NCI-H345 (cell line): ENCODE data around the gene CLBA1.

ENCODE experiments used
- DNase-seq: peaks from one replicate; lab custom pipeline; 2025; lab: John Stamatoyannopoulos, UW

CLBA1 gene

DNA sequence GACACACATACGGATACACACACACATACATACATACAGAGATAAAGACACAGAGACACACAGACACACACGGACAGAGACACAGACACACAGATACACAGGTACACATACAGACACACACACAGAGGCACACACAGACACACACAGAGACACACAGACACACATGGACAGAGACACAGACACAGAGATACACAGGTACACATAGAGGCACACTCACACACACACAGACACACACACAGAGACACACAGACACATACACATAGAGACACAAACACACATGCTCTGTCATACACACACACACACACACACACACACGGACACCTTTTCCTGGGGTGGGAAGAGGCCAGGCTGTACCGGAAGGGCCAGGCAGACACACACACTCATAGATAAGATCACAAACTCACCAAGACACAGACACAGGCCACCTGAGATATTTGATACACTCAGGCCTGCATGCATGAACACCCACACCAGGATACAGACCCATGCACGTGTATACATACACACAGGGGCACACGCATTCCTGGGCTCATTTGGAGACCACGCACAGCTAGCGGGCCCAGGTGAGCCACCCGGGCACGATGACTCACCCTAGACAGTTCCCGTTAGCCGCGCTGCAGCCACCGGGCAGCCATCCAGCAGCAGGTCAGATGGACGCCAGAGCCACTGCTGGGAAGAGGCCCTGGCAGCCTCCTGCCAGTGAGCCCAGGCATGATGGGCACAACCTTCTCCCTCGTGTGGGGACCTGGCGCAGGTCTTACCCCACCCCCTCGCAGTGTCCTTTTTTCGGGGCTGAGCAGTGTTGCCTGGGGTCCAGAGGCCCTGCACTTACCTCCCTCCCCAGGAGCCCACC, 5.6 kb upstream of the CLBA1 start:
- DNase-seq = no peak

DNA sequence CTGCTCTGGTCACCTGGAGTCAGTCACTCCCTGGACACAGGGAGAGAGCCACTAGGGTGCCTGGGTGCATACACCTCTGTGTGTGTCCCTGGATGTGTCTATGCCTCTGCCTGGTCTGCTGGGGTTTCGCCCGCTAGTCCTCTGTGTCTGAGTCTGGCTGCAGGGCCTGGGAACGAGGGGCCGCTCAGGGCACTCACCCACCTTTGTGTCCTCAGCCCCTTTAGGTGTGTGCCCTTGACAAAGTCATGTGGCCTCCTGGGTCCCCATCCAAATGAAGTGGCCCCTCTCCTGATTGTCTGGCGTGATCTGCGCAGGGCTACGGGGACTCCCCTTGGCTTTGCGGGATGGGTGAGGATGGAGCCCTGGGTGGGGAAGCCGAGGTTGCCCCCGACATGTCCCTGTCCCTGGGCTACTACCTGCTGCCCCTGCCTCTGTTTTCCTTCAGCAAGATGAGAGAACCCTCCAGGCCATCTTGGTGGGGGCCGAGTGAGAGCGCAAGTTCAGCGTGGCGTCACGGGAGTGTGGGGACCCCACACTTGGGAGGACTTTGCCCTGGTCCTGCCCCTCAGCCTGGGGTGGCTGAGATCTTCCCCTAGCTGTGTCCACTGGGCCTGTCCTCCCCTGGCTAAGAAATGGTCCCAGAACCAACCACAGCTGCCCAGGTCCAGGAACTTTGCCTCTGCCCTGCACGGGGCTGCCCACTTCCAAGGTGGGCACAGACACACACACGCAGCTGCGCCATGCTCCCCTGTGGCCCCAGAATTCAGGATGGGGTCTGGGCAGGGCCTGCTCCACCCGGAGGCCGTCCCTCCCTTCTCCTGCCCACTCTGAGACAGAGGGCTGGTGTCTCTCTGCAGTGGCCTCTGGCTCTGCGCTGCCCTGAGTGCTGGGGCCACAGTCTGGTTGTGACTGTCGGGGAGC, 4.7 kb upstream of the CLBA1 start:
- DNase-seq = no peak

DNA sequence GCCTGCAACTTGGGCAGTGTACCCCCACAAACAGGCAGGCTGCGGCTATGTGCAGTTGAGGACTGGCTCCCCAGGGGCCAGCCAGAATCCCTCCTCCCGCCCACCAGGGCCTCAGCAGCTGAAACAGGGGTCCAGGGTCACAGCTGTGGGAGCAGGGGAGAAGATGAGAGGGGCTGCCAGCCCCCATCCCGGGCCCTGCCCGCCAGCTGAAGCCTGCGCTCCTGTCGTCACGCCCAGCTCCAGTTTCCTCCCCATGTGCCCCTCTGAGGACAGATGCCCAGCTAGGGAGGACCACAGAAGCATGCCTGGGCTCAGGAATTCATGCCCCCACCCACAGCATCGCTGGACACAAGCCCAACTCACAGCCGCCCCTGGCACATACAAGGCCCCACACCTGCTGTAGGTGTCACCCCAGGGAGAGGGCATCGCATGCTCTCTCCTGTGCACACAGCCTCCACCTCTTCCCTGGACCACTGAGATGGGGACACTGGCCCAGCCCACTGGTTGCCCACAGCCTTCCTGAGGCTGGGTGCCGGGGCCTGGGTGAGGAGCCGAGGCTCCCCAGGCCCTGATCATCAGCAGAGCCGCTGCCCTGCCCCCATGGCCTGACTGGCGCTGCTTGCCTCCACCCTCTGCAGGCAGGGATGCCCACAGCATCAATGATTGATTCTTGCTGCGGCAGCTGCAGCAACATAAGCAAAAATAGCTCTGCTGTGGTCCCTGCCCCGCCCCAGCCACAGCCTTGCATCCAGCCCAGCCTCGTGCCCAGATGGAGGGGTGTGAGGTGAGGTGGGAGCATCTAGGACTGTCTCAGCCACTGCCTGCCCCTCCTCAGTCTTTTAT, 3.7 kb upstream of the CLBA1 start:
- no peak for DNase-seq

DNA sequence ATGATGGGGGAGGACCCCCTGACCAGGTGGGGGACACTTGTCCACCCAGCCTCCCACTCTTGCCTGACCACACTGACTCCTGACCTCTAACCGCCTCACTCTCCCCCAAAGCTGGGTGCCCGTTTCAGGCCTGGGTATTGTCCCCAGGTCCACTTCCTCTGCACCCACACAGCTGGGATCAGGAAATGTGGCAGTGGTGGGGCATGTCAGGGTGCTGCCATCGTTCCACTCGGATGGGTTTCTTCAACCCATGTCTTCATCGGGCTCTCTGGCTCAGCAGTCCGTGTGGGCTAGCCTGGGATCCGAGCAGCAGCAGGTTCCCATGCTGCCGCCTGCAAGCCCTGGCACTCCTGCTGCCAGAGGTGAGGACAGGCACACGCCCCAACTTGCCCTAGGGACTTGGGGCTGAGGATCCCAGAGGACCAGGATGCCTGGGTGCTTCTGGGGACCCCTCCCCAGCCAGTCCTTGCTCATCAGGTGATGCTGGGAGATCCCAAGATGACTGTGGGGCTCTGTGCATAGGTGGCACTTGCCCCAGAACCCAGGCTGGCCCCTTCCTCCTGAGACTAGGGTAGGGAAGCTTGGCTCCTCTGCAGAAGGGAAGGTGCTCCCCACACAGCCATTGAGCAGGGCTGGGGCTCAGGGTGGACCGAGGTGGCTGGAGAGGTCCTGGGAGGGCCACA, 2.9 kb upstream of the CLBA1 start:
- DNase-seq = no peak

DNA sequence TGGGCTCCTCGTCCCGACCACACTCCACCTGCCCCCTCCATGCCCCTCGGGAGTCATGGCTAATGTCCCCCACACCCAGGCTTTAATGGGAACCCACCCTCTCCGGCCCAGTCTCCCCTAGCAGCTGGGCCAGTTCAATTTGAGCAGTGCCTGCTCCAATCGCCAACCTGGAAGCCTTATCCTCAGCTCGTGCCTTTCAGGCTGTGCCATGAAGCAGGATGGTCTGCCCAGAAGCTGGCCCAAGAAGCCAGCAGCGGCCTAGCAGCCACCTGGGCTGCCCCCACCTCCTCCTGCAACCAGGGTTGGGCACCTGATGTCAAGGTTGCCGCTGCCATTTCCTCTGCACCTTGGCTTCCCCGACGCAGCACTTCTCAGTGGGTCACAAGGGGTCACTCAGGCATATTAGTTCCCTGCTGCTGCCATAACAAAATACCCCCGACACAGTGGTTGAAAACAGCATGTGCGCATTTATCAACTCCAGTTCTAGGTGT, 2.3 kb upstream of the CLBA1 start:
- DNase-seq = no peak

DNA sequence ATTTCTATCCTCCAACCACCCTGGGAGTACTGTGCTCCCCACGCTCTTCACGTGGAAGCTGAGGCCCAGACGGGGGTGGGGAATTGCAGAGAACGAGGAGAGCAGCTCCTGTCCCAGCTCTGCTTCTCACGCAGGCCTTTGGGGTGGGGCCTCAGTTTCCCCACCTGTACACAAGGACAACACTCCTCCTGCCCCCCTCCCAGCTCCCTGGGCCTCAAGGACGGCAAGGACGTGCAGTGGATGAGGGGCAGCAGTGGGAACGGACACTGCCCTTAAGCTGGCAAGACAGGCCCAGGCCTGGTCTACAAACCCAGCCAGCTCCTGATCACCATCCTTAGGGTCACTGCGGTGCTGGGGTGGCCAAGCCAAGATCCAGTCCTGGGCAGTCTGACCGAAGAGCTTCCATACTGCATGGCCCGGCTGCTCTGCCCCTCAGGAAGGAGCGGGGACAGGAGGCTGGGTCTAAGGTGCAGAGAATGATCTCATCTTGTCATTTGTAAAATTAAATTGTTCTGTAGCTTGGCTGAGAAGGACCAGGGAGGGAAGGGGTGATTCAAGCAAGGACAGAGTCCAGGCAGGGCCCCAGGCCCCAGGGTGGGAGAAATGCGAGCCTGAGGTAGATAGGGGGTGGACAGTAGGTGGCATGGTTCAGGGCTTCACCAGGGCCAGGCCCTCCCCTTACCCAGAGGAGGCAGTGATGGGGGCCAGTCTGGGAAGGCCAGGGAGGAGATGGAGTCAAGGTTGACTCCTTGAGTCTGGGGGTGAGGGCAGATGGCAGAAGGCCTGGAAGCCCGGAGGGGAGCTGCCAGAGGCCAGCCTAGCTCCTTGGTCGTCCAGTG, 1.3 kb upstream of the CLBA1 start:
- DNase-seq = no peak

DNA sequence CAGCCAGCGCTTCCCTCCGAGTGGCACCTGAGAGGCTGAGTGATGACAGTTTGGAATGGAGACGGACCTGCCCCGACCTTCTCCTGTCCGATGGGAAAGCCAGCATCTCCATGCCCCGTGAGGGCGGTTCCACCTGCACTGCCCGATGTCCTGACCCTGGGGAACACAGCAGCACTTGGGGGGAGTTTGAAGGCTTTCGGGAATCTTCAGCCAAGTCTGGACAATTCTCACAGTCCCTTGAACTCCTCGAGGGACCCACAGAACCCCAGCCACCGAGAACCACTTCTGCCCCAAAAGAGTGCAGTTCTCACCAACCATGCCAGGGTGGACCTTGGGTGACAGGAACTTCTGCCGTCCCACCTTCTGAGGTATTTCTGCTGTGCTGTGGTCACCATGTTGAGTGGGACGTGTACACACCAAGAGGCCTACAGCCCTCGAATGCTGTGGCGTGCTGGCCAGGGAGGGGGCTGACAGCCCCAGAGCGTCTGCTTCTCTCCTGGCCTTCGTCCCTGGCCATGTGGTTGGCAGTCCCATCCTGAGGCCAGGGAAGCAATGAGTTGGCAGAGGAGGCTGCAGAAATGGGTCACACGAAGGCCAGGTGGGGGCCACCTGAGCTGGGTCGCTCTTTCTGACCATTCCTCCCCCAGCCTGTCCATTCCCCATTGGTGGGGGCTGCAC, 1.0 kb downstream of the CLBA1 start:
- no peak for DNase-seq

DNA sequence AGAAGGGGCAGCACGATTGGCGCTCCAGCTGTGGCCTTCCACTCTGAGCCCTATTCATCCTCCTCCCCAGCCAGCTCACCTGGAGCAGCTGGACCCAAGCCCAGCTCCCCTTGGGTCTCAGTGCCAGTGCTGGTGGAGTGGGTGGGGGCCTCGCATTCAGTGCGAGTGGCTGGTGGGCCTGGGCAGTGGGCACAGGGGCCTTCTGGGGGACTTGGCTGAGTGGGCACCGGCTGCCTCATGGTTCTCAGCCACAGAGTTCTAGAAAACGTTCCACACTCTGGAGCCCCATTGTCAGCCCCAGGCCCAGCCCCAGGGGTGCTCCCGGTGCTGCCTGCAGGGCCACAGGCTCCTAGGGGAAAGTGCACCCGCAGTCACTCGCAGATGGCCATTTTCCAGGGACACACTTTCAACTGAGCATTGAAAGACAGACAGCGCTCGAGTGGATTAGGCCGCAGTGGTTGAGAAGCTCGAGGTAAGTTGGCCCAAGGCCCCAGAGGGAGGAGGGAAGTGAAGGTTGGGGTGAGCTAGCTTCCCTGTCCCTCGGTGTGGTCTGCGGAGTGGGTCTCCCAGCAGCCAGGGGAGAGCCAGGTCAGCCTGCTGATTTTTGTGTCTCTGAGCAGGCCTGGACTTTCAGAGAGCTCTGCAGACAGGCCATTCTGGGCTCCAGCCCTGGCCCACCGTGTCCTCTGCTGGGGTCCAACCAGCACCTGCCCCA, 3.8 kb downstream of the CLBA1 start:
- no peak for DNase-seq

DNA sequence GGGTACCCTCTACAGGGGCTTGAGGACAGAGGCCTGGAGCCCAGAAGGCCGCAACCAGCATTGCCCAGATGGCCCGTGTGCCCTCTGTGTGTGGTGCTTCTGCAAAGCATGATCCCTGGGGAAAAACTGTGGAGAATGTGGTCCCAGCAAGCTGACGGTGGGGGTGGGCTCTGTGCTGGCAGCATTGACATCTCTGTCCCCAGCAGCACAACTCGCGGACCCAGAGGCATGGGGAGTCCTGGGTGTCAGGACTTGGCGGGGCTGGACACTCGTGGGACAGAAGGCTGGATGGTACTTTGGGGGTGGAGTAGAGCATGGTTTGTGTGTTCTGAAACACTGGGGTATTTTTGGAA, 4.3 kb downstream of the CLBA1 start:
- DNase-seq = no peak

DNA sequence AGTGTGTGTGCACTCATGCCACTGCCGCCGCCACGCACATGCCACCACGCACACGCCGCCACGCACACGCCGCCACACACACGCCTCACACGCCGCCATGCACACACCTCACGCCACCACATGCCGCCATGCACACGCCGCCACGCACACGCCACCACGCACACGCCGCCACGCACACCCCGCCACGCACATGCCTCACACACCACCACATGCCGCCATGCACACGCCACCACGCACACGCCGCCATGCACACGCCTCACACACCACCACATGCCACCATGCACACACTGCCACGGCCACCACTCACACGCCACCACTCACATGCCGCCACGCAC, 6.3 kb downstream of the CLBA1 start:
- no peak for DNase-seq

DNA sequence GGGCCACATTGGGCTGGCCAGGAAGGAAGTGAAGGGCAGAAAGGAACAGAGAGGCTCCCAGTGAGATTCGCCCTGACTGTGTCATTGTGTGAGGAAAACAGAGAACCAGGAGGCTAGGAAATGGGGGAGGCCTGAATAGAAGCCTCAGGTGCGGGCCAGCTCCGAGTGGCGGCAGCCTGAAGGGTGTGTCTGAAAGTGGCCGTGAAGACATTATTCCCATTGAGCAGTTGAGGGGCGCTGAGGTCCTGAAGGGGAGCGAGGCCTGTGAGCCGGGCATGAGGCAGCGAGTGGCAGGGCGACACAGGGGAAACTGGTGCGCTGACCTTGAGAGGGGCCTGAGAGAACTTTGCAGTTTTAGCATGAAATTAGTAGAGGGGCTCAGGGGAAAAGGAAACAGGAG, 6.9 kb downstream of the CLBA1 start:
- DNase-seq = no peak

DNA sequence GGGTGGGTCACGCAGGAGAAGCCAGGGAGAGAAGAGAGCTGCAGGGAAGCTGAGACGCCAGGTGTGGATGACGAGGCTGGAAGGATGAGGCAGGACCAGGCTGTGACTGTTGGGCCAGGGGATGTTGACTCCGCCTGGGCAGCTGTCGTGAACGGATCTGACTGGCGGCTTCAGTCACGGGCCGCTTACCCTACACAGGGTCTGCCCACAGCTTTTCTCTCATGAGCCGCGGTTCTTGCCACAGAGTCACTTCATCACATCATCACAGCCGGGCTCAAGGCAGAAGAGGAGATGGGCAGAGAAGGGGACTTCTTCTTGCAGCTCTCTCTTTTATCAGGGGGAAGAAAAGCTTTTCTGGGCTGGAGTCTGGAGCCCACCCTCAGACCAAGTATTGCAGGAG, 7.7 kb downstream of the CLBA1 start:
- no peak for DNase-seq

DNA sequence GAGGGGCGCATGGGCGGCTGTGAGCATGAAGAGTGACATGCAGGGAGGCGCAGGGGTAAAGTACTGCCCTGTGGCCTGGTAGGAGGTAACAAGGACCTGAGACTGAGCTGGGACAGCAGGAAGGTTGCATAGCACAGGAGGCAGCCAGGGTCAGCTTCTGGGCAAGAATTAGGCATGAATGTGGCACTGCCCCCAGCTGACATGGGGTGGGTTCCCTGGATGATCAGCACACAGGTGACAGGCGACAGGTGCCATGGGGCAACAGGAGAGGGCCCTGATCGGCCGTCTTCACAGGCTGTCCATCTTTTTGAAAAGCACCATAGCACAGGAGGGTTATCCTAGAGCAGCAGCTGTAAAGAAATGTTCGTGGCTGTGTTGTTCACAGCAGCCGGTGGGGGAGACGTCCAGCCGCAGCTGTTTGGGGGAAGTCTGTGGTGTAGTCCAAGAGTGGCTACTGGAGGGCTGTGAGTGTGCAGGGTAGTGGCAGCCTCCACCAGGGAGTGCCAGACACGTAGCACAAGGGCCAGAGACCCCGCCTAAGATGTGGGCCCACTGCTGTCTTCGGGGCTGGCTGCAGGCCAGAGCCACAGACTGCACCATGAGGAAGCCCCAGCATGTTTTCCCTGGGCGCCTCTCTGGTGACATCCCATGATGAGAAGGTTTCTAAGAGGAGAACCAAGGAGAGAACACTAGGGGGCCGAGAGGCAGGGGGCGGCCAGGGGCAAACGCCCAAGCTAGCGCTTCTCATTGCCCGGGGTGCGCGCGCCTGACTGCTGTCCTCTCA, 8.4 kb downstream of the CLBA1 start:
- DNase-seq = no peak

DNA sequence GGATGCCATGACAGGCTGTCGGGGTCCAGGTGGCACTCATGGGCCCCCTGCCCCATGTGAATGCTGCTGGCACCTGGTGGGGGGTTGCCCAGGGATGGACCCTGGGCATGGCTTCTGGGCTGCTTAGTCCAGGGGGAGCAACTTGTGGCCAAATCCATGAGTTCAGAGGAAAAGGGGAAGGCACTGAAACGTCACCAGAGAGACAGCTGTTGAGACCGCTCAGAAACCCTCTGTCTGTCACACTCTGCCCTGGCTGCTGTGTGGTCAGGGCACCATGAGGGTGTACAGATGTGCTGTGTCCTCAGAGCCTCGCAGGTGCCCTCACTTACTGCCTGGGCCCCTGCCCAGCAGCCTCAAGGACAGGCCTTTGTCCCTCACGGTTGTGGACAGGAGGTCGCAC, 9.4 kb downstream of the CLBA1 start:
- no peak for DNase-seq

DNA sequence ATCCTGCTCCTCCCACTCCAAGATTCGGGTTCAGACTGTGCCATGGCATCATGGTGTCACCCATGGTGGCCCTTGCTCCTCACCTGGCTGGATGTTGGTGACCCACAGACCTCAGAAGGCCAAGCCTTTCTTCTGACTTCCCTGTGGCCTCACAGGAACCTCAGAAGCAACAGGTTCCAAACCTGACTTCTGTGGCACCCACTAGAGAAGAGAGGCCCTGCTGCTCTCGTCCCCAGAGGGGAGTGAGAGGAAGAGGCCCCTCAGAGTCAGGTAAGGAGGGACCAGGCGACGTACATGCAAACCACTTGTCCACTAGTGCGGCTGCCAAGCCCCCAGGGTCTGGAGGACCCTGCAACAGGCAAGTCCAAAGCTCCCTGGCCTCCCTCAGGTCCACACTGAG, 10.4 kb downstream of the CLBA1 start:
- DNase-seq = no peak

DNA sequence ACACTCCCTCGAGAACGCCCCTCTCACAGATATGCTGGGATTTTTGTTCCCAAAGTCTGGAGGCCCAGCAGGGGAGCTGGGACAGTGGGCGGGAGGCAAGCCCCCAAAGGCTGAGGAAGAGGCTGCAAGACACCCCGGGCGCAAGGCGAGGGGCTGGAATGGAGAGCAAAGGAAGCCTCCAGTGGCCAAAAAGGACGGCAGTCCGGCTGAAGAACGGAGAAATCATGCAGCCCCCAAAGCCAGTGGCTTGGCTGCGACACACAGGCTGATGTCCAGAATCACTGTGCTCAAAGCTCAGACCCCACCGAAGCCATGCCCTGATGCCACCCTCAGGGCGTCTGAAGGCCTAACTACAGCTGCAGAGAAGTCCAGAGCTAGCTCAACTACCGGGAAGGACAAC, 10.9 kb downstream of the CLBA1 start:
- DNase-seq = no peak

DNA sequence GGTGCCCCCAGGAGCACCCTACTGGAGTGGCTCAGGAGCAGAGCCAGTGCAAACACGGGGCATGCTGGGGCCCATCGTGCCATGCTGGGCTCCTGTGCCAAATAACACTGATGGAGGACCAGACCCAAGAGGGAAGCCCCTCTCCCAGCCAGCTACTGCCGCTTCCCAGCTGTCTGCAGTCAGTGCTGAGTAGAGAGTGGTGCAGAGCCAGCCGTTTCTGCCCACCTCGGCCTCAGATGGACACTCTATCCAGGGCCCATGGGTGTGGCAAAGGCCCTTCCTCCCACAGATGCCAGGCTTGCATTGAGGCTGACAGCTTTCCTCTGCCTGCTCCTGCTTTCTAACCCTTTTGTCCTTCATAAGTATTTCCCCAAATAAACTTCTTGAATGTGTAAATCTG, 13.2 kb downstream of the CLBA1 start:
- peak; percentile 83 for DNase-seq

DNA sequence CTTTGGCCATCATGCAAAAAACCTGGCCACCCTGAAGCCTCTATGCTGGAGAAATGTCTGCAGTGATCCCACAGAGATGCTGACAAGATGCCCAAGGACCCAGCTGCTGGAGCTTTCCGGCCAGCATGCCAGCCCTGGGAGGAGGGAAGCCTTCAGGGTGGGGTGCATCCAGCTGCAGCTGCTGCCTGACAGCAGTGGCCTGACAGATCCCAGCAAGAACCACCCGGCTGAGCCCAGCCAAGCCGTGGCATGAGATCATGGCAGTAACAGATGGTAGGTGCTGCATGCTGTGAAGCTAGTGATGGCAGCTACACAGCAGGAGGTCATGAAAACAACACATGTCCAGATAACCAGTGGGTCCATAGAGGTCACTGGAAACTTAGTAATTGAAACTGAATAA, 13.8 kb downstream of the CLBA1 start:
- DNase-seq = no peak
